ENCODE data around the gene CDH3. TPM values are rescaled to one million over a fixed set of nuclear protein-coding genes. Genes with fewer than 3 reads are reported as not detected.

Gene CDH3
- polyA plus RNA-seq, 1 experiment = 1.1 TPM

DNA sequence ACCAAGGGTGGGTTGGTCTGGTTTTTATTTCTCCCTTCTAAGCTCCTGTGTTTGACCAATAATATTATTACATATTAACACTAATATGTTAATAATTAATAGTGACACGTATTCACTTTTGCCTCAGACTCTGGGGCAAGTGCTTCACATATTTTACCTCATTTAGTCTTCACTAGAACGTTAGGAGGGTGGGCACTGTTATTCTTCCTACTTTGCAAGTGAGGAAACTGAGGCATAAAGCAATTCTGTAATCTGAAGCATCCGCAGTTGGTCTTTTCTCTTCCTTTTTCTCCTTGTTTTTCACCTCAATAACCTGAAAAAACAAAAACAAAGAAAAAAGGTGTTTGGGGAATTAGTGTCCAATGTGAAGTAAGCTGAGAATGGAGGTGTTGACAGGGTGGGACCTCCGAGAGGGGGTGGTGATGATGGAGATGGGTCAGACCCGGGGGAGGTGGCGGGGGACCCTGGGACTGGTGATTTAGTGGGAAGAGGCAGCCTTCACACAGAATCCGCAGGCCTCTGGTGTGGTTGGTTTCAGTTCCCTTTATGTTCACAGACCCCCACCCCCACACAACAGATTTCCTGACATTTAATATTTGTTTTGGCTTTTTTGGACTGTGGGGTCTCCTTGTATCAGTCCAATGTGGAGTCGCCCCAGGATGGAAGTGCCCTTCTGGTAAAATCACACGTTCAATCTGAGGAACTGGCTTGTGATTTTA lies 95.7 kb downstream of the CDH3 start:
- no peak overlapping the region for H3K4me3 ChIP-seq (ENCODE audit: low read depth, low read length)
- no peak for DNase-seq (ENCODE audit: low read depth)
- no peaks in the 10 kb centered on the region for H3K36me3 ChIP-seq (ENCODE audit: control insufficient read depth, insufficient read depth, low read length)
- ChIA-PET CTCF (interaction anchor here (0.7 to 1.0 kb wide), 2 partner anchors 150 to 212 kb away, joined by 3 read pairs; no protein-coding TSS in a partner anchor), POLR2A (no interaction called here)
- TF ChIP-seq, protein P1, sequence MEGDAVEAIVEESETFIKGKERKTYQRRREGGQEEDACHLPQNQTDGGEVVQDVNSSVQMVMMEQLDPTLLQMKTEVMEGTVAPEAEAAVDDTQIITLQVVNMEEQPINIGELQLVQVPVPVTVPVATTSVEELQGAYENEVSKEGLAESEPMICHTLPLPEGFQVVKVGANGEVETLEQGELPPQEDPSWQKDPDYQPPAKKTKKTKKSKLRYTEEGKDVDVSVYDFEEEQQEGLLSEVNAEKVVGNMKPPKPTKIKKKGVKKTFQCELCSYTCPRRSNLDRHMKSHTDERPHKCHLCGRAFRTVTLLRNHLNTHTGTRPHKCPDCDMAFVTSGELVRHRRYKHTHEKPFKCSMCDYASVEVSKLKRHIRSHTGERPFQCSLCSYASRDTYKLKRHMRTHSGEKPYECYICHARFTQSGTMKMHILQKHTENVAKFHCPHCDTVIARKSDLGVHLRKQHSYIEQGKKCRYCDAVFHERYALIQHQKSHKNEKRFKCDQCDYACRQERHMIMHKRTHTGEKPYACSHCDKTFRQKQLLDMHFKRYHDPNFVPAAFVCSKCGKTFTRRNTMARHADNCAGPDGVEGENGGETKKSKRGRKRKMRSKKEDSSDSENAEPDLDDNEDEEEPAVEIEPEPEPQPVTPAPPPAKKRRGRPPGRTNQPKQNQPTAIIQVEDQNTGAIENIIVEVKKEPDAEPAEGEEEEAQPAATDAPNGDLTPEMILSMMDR (IDR thresholded peaks at IDR 0.05; ENCODE audit: insufficient read depth, low read depth, low read length) = no peak
- peaks cover 20% of the 10 kb centered on the region for H3K27me3 ChIP-seq (ENCODE audit: control insufficient read depth, insufficient read depth, low read length)

DNA sequence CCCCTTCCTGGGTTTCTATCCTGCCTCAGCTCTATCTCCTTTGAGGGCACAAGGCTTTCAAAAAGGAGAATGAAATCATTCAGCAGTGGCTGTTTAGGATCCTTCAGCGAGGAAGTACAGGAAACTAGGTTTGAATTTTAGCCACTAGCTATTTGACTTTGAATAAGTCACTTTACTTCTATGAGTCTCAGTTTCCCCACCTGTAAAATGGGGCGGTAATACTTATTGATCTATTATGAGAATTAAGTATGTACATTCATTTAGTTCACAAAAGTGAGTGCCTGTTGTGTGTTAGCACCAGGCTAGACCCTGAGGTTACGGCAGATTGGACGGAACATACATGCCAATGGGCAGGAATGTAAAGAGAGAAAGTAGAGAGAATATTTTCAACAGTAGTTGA lies 98.6 kb downstream of the CDH3 start:
- no peak for DNase-seq (ENCODE audit: low read depth)
- H3K4me3 ChIP-seq (ENCODE audit: low read depth, low read length) = no peak overlapping the region
- no peaks in the 10 kb centered on the region for H3K36me3 ChIP-seq (ENCODE audit: control insufficient read depth, insufficient read depth, low read length)
- ChIA-PET CTCF (interaction anchor here (1.2 kb wide), 1 partner anchor 21 kb away, joined by 4 read pairs; no protein-coding TSS in a partner anchor), POLR2A (no interaction called here)
- H3K27me3 ChIP-seq (ENCODE audit: control insufficient read depth, insufficient read depth, low read length) = no peaks in the 10 kb centered on the region; the same call in 1 of the 2 replicates
- TF ChIP-seq, protein P1 (IDR thresholded peaks at IDR 0.05; ENCODE audit: insufficient read depth, low read depth, low read length) = no peak

DNA sequence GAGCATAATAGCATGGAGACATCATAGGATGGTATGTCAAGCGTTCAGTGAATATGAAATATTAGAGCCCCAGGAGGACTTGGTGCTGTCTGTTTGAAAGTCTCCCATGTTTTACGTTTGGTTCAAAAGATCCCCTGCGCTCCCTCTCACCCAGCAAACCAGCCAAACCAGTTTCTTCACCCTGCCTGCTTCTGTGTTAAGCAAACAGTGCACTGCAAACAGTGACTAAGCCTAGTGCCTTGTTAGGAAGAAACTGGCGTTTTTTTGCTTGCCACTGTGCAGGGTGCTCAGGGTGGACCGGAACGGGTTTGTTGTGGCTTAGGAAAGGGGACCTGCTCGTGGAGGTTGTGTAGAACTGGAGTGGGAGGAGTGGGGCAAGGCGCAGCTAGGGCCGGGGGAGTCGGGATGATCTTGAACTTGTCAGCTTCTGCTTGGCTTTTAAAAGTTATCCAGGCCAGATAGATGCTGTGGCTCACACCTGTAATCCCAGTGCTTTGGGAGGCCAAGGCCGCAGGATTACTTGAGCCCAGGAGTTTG lies 99.7 kb downstream of the CDH3 start:
- ChIA-PET POLR2A (no interaction called here), CTCF (no interaction called here)
- Histone ChIP-seq H3K27me3 (ENCODE audit: control insufficient read depth, insufficient read depth, low read length) (no peaks in the 10 kb centered on the region; the same call in 1 of the 2 replicates), H3K36me3 (ENCODE audit: control insufficient read depth, insufficient read depth, low read length) (no peaks in the 10 kb centered on the region), H3K4me3 (ENCODE audit: low read depth, low read length) (no peak overlapping the region)
- no peak for DNase-seq (ENCODE audit: low read depth)
- TF ChIP-seq, protein P1 (IDR thresholded peaks at IDR 0.05; ENCODE audit: insufficient read depth, low read depth, low read length) = no peak

DNA sequence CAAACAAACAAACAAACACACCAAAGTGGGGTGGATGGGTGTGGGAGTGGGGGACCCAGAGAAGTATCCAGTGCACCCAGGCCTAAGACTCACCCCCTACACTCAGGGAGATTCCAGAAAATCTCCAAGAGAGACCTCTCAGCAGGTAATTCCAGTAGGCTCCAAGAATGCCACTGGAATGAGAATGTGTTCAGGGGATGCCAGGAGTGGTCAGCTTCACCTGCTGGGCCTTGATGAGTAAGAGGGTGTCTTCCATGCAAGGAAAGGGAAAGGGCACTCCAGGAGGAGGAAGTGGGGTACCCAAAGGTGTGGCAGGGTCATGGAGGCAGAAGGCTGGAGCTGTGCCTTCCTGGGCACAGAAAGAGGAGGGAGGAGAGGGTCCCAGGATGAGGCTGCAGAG lies 101.8 kb downstream of the CDH3 start:
- Histone ChIP-seq H3K27me3 (ENCODE audit: control insufficient read depth, insufficient read depth, low read length) (no peaks in the 10 kb centered on the region; the same call in 1 of the 2 replicates), H3K36me3 (ENCODE audit: control insufficient read depth, insufficient read depth, low read length) (no peaks in the 10 kb centered on the region), H3K4me3 (ENCODE audit: low read depth, low read length) (no peak overlapping the region)
- ChIA-PET CTCF (no interaction called here), POLR2A (no interaction called here)
- no peak for DNase-seq (ENCODE audit: low read depth)
- TF ChIP-seq, protein P1 (IDR thresholded peaks at IDR 0.05; ENCODE audit: insufficient read depth, low read depth, low read length) = no peak

DNA sequence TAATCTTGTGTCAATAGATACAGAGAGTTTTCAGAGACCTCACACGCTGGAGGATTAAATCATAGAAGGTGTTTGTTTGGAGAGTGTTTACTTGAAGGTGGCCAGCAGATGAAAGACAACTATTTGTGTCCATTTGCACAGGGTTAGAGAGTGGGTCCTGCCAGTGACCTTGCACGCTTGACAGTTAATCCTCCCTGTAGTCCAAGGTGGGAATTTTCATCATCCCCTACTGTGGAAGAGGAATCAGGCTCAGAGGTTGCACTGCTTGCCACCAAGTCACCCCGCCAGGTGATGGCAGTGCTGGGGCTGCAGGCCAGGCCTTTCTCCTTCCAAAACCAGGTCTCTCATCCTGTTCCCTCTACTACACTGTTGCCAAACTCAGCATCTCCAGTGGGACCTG lies 104.3 kb downstream of the CDH3 start:
- TF ChIP-seq, protein P1 (IDR thresholded peaks at IDR 0.05; ENCODE audit: insufficient read depth, low read depth, low read length) = no peak
- Histone ChIP-seq H3K36me3 (ENCODE audit: control insufficient read depth, insufficient read depth, low read length) (no peaks in the 10 kb centered on the region), H3K27me3 (ENCODE audit: control insufficient read depth, insufficient read depth, low read length) (peaks cover 1% of the 10 kb centered on the region; the same call in 1 of the 2 replicates), H3K4me3 (ENCODE audit: low read depth, low read length) (no peak overlapping the region)
- no peak for DNase-seq (ENCODE audit: low read depth)
- CTCF ChIA-PET = no interaction called here
- POLR2A ChIA-PET = no interaction called here

Small RNA genes within 50 kb of the gene (small RNA-seq; reads per million reads assigned to genes)
- not detected for gene HSPE1P5 (ENCODE audit: insufficient read length, low read depth, low replicate concordance)
- not detected for gene RF01233 (ENCODE audit: insufficient read length, low read depth, low replicate concordance)
- gene RNA5SP429 (ENCODE audit: insufficient read length, low read depth, low replicate concordance) = not detected

Other genes with a start within 250 kb of the CDH3 start
- gene SMPD3, start 196.8 kb upstream of the CDH3 start, polyA plus RNA-seq (2011; rRNA removed) = 0.07 and 0.27 TPM in 2 replicates
- gene ZFP90, start 106.0 kb upstream of the CDH3 start, polyA plus RNA-seq (2011; rRNA removed) = 13.0 and 20.1 TPM in 2 replicates
- 0.16 and 0.26 TPM in 2 replicates for gene CDH1, start 92.0 kb downstream of the CDH3 start, polyA plus RNA-seq (2011; rRNA removed)
- gene TANGO6, start 198.2 kb downstream of the CDH3 start, polyA plus RNA-seq (2011; rRNA removed) = 13.0 and 14.6 TPM in 2 replicates